K562 (cell line): ENCODE measurements around the gene PIGV. TPM values are rescaled to one million over a fixed set of nuclear protein-coding genes. Genes with fewer than 3 reads are reported as not detected.

ENCODE experiments used
- ATF1 ChIP-seq, 2 experiments: fragments of 450-650 bp in 1 of 2; IDR thresholded peaks; 2 replicates each; pipeline ENCODE4 v1.6.1; 2016; ENCODE audit warnings: missing compliant biosample characterization in 1 of 2, missing genetic modification characterization in 1 of 2
- BCL6 ChIP-seq: fragments of 250-450 bp; sonication (Bioruptor Pico); IDR thresholded peaks from 2 replicates; pipeline ENCODE4 v1.4.0; 2020
- E2F3 ChIP-seq: fragments of 250-450 bp; sonication (Bioruptor Pico); IDR thresholded peaks from 2 replicates; pipeline ENCODE4 v1.4.0; 2020; ENCODE audit warnings: mild to moderate bottlenecking
- FOS ChIP-seq: IDR thresholded peaks from 3 replicates; pipeline ENCODE4 v1.6.1; 2011; ENCODE audit not compliant: insufficient read length; ENCODE audit errors: extremely low read depth
- HDAC1 ChIP-seq, 2 experiments: fragments of 450-650 bp; IDR thresholded peaks; 2 replicates each; pipeline ENCODE4 v1.6.1; 2016 to 2017; ENCODE audit warnings: inconsistent platforms in 1 of 2, mild to moderate bottlenecking in 1 of 2, moderate library complexity in 1 of 2
- KDM1A ChIP-seq, 2 experiments: fragments of 450-650 bp; IDR thresholded peaks; 2 replicates each; pipeline ENCODE4 v1.6.1; 2016; ENCODE audit warnings: mild to moderate bottlenecking in 2 of 2
- RFX1 ChIP-seq: fragments of 450-650 bp; IDR thresholded peaks from 2 replicates; pipeline ENCODE4 v1.6.1; 2016; ENCODE audit warnings: mild to moderate bottlenecking, moderate library complexity
- SIRT6 ChIP-seq: IDR thresholded peaks from one replicate; pipeline ENCODE4 v1.6.1; 2012; ENCODE audit warnings: low read depth, mild to moderate bottlenecking, control low read depth, inconsistent platforms, low read length, moderate library complexity
- ZC3H8 ChIP-seq: fragments of 450-650 bp; IDR thresholded peaks from 2 replicates; pipeline ENCODE4 v1.6.1; 2017
- ZNF41 ChIP-seq: fragments of 250-450 bp; sonication (Bioruptor Pico); conservative IDR thresholded peaks from 2 replicates; pipeline ENCODE4 v1.4.0; 2020; ENCODE audit warnings: mild to moderate bottlenecking
- polyA plus RNA-seq, 8 experiments: library from polyadenylated mRNA; depleted of rRNA in 4 of 8; stranded (reverse) in 5 of 8; unstranded in 3 of 8; fragments of >200 nt; fragmentation: Nextera tagmentation in 2 of 8; fragmentation: Illumina TruSeq in 1 of 8; extraction: Ambion mirVana in 2 of 8; extraction: Trizol in 1 of 8; gene quantifications; 2 replicates each; pipeline versions ENCODE4 v1.2.1 to v1.2.3, GENCODE V29; 2011 to 2014; ENCODE audit warnings: inconsistent platforms in 1 of 8, missing spikeins in 1 of 8
- total RNA-seq, 7 experiments: library from RNA; depleted of rRNA in 6 of 7; stranded (reverse); fragments of >200 nt in 6 of 7; fragmentation: Illumina TruSeq in 2 of 7; extraction: Trizol in 2 of 7; gene quantifications; 2 replicates each; pipeline versions ENCODE4 v1.2.1 to v1.2.3, GENCODE V29; 2011 to 2021; ENCODE audit warnings: low replicate concordance in 1 of 7
- TF ChIP-seq, protein P1 (sequence below), 2 experiments: fragments of 450-650 bp; formaldehyde crosslinking in 1 of 2; IDR thresholded peaks; 2 replicates each; pipeline versions ENCODE4 v1.4.0 to v1.6.1; 2014 to 2020; ENCODE audit warnings: mild to moderate bottlenecking in 2 of 2, borderline replicate concordance in 1 of 2, low read depth in 1 of 2
- TF ChIP-seq, protein P2 (sequence below), 3 experiments: IDR thresholded peaks in 2 of 3; conservative IDR thresholded peaks in 1 of 3; 2 replicates each; pipeline ENCODE4 v1.5.1; 2011 to 2012; ENCODE audit warnings: low read length in 3 of 3, mild to moderate bottlenecking in 3 of 3, control low read depth in 2 of 3, improper control_type of control experiment in 1 of 3, inconsistent platforms in 1 of 3, low read depth in 1 of 3, mixed read lengths in 1 of 3, moderate library complexity in 1 of 3; ENCODE audit not compliant: insufficient read depth in 2 of 3
- TF ChIP-seq, protein P3 (sequence below): fragments of 150-350 bp; conservative IDR thresholded peaks from 2 replicates; pipeline ENCODE4 v1.6.1; 2014; ENCODE audit warnings: low read length

The PIGV gene
- total and polyA plus RNA-seq, 9 of the 15 experiments (the other 6 are each of a cell fraction or from before 2014, with no cell fraction given): 8.4 to 21.8 (median 11.7) TPM

DNA sequence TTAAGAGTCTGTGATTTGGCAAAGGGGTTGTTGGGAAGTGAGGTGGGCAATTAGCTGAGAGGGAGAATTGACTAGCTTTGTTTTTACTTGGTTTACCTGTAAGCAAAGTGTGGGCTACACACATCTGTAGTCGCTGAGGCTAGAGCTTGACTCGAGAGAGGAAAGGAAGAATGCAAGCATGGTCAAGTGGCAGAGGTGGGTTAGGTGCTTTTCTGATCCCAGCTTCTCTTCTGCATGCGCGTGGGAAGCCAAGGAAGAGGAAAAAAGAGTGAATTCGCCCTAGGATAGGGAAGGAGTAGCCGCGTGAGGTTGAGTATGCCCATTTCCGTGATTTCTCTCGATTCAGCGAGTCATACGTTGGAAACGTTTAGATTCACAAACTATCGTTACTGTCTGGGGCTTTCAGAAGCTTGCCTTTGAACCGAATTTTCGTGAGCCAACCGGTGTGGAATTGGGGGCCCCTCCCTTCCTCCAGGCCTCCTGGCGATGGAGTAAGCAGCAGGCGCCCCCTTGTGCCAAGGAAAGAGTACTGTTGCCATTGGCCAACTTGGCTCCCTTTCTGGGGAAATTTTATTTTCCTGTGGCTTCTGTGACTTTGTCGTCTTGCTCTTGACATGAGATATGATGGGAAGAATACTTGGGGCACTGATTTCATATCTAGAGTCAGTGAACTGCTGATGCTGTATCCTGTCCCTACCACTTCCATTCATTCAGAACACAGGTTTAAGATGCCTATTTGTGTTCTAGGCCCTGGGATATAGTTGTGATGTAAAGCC is 1.3 kb downstream of the PIGV start (continued):
- TF ChIP-seq, protein P1, sequence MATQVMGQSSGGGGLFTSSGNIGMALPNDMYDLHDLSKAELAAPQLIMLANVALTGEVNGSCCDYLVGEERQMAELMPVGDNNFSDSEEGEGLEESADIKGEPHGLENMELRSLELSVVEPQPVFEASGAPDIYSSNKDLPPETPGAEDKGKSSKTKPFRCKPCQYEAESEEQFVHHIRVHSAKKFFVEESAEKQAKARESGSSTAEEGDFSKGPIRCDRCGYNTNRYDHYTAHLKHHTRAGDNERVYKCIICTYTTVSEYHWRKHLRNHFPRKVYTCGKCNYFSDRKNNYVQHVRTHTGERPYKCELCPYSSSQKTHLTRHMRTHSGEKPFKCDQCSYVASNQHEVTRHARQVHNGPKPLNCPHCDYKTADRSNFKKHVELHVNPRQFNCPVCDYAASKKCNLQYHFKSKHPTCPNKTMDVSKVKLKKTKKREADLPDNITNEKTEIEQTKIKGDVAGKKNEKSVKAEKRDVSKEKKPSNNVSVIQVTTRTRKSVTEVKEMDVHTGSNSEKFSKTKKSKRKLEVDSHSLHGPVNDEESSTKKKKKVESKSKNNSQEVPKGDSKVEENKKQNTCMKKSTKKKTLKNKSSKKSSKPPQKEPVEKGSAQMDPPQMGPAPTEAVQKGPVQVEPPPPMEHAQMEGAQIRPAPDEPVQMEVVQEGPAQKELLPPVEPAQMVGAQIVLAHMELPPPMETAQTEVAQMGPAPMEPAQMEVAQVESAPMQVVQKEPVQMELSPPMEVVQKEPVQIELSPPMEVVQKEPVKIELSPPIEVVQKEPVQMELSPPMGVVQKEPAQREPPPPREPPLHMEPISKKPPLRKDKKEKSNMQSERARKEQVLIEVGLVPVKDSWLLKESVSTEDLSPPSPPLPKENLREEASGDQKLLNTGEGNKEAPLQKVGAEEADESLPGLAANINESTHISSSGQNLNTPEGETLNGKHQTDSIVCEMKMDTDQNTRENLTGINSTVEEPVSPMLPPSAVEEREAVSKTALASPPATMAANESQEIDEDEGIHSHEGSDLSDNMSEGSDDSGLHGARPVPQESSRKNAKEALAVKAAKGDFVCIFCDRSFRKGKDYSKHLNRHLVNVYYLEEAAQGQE (IDR thresholded peaks at IDR 0.05; ENCODE audit: borderline replicate concordance): peak; percentile 94
- TF ChIP-seq, protein P1 (CRISPR knock-in tag; IDR thresholded peaks at IDR 0.05; ENCODE audit: low read depth): no peak
- TF ChIP-seq ZC3H8 (no peak), RFX1 (no peak), KDM1A (IDR thresholded peaks at IDR 0.05) (0 out of 4 replicates have a peak, but pooled peaks of 1 of the 2 experiments have one; percentile 28), HDAC1 (IDR thresholded peaks at IDR 0.05) (peak in 1 of 2 experiments; percentile 59; a peak in 1 of 4 replicates), BCL6 (no peak), ATF1 (CRISPR knock-in tag; IDR thresholded peaks at IDR 0.05) (no peak), ATF1 (tag; IDR thresholded peaks at IDR 0.05) (peak; percentile 24; the same call in 1 of the 2 replicates), FOS (no peak), SIRT6 (no peak), E2F3 (CRISPR knock-in tag) (no peak), ZNF41 (CRISPR knock-in tag) (0 out of 2 replicates have a peak, but pooled peaks have one; percentile 1)
- TF ChIP-seq, protein P2, sequence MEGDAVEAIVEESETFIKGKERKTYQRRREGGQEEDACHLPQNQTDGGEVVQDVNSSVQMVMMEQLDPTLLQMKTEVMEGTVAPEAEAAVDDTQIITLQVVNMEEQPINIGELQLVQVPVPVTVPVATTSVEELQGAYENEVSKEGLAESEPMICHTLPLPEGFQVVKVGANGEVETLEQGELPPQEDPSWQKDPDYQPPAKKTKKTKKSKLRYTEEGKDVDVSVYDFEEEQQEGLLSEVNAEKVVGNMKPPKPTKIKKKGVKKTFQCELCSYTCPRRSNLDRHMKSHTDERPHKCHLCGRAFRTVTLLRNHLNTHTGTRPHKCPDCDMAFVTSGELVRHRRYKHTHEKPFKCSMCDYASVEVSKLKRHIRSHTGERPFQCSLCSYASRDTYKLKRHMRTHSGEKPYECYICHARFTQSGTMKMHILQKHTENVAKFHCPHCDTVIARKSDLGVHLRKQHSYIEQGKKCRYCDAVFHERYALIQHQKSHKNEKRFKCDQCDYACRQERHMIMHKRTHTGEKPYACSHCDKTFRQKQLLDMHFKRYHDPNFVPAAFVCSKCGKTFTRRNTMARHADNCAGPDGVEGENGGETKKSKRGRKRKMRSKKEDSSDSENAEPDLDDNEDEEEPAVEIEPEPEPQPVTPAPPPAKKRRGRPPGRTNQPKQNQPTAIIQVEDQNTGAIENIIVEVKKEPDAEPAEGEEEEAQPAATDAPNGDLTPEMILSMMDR (IDR thresholded peaks at IDR 0.05 in 2 of 3, conservative IDR thresholded peaks at IDR 0.05 in 1 of 3; ENCODE audit: insufficient read depth in 2 of 3, low read depth in 1 of 3, low read length in 3 of 3): peak; percentile 95 to 99 (median 99)
- TF ChIP-seq, protein P3, sequence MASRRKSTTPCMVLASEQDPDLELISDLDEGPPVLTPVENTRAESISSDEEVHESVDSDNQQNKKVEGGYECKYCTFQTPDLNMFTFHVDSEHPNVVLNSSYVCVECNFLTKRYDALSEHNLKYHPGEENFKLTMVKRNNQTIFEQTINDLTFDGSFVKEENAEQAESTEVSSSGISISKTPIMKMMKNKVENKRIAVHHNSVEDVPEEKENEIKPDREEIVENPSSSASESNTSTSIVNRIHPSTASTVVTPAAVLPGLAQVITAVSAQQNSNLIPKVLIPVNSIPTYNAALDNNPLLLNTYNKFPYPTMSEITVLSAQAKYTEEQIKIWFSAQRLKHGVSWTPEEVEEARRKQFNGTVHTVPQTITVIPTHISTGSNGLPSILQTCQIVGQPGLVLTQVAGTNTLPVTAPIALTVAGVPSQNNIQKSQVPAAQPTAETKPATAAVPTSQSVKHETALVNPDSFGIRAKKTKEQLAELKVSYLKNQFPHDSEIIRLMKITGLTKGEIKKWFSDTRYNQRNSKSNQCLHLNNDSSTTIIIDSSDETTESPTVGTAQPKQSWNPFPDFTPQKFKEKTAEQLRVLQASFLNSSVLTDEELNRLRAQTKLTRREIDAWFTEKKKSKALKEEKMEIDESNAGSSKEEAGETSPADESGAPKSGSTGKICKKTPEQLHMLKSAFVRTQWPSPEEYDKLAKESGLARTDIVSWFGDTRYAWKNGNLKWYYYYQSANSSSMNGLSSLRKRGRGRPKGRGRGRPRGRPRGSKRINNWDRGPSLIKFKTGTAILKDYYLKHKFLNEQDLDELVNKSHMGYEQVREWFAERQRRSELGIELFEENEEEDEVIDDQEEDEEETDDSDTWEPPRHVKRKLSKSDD: no peak
